GM12878 (cell line): ENCODE measurements around the gene FUBP3. TPM values are rescaled to one million over a fixed set of nuclear protein-coding genes. Genes with fewer than 3 reads are reported as not detected.

Source experiments
- ATAC-seq: fragments of 200-7000 bp; cut with Tn5 transposase; 3 replicates; pipeline ENCODE4 v1.9.1; 2020; ENCODE audit warnings: mild to moderate bottlenecking, moderate library complexity
- BruUV-seq: library from RNA; stranded (reverse); fragments of 400-500 nt; replicated peaks from 2 replicates; lab custom pipeline; 2021; lab: Mats Ljungman, UMichigan
- CTCF ChIA-PET: fragments of 300-600 bp; sonication (Branson Sonifier 250); formaldehyde crosslinking; extraction: SDS; loops from one replicate; lab custom pipeline; 2021; ENCODE audit warnings: inconsistent platforms; lab: Yijun Ruan, JAX
- POLR2A ChIA-PET: fragments of 350-600 bp; formaldehyde crosslinking; extraction: SDS; loops from one replicate; lab custom pipeline; 2021; ENCODE audit warnings: inconsistent platforms; lab: Charles Lee
- RAD21 ChIA-PET: fragments of 300-600 bp; sonication (Branson Sonifier 250); formaldehyde crosslinking; loops from one replicate; lab custom pipeline; 2023; ENCODE audit warnings: antibody characterized with exemption; ENCODE audit not compliant: unreplicated experiment; lab: Charles Lee
- SMC1A ChIA-PET: fragments of 300-600 bp; sonication (Branson Sonifier 250); formaldehyde crosslinking; loops from one replicate; lab custom pipeline; 2023; ENCODE audit not compliant: unreplicated experiment, uncharacterized antibody; lab: Charles Lee
- DNase-seq: peaks from one replicate; pipeline ENCODE4 v3.0.0-alpha.2; 2011; ENCODE audit warnings: low read depth, low spot score
- FAIRE-seq: peaks from 3 replicates; lab custom pipeline; 2011; peaks lifted over from hg19 to GRCh38; lab: Jason Lieb, UNC
- H2AFZ ChIP-seq: 2 replicates; pipeline ENCODE4 v1.6.0; 2011; ENCODE audit warnings: low read depth, low read length, control low read depth; ENCODE audit not compliant: control insufficient read depth
- H3K27ac ChIP-seq: 2 replicates; pipeline ENCODE4 v1.5.1; 2011; ENCODE audit warnings: control low read depth; ENCODE audit not compliant: control insufficient read depth, insufficient read depth
- H3K27me3 ChIP-seq, 2 experiments: replicated peaks in 1 of 2; 2 replicates each; pipeline versions ENCODE4 v1.6.0 to v1.6.1; 2011; ENCODE audit warnings: low read length in 1 of 2; ENCODE audit not compliant: control insufficient read depth in 2 of 2, insufficient read depth in 2 of 2
- H3K36me3 ChIP-seq, 2 experiments: 2 replicates each; pipeline ENCODE4 v1.5.1; 2011; ENCODE audit warnings: low read length in 1 of 2; ENCODE audit not compliant: control insufficient read depth in 2 of 2, insufficient read depth in 2 of 2
- H3K4me1 ChIP-seq: 2 replicates; pipeline ENCODE4 v1.6.1; 2011; ENCODE audit warnings: mild to moderate bottlenecking, low read length, moderate library complexity, mixed read lengths; ENCODE audit not compliant: control insufficient read depth, insufficient read depth
- H3K4me2 ChIP-seq: 2 replicates; pipeline ENCODE4 v1.6.0; 2011; ENCODE audit warnings: control low read depth; ENCODE audit not compliant: control insufficient read depth, insufficient read depth
- H3K4me3 ChIP-seq: fragments of 200-600 bp; sonication (generic); 2 replicates; pipeline ENCODE4 v1.5.1; 2016
- H3K79me2 ChIP-seq: 2 replicates; pipeline ENCODE4 v1.6.0; 2011; ENCODE audit warnings: low read length; ENCODE audit not compliant: control insufficient read depth, insufficient read depth
- H3K9ac ChIP-seq: 2 replicates; pipeline ENCODE4 v1.8.0; 2011; ENCODE audit warnings: low read length, control low read depth, mixed read lengths; ENCODE audit not compliant: control insufficient read depth, insufficient read depth
- H3K9me3 ChIP-seq: replicated peaks from 3 replicates; pipeline ENCODE4 v1.5.1; 2011; ENCODE audit warnings: mild to moderate bottlenecking, low read length; ENCODE audit not compliant: control insufficient read depth, insufficient read depth
- H4K20me1 ChIP-seq: 2 replicates; pipeline ENCODE4 v1.6.0; 2011; ENCODE audit not compliant: control insufficient read depth, insufficient read depth
- CBX5 ChIP-seq: sonication (generic); IDR thresholded peaks from 2 replicates; pipeline ENCODE4 v1.6.1; 2016; ENCODE audit warnings: low read depth, moderate library complexity, mild to moderate bottlenecking, inconsistent platforms
- CEBPB ChIP-seq, 2 experiments: fragments of 150-350 bp in 1 of 2; IDR thresholded peaks; 2 replicates each; pipeline ENCODE4 v1.6.1; 2012 to 2014; ENCODE audit warnings: low read depth in 2 of 2, low read length in 2 of 2, borderline replicate concordance in 1 of 2, inconsistent platforms in 1 of 2
- CREM ChIP-seq: IDR thresholded peaks from 2 replicates; pipeline ENCODE4 v1.6.1; 2014; ENCODE audit warnings: antibody characterized with exemption, low read depth
- EGR1 ChIP-seq, 2 experiments: IDR thresholded peaks; 1 replicate in 1 of 2; 2 replicates in 1 of 2; pipeline ENCODE4 v1.6.1; 2011 to 2012; ENCODE audit warnings: low read depth in 2 of 2, low read length in 2 of 2, borderline replicate concordance in 1 of 2, mild to moderate bottlenecking in 1 of 2, moderate library complexity in 1 of 2
- HCFC1 ChIP-seq: fragments of 150-350 bp; IDR thresholded peaks from 2 replicates; pipeline ENCODE4 v1.6.1; 2014; ENCODE audit warnings: low read length
- HDAC2 ChIP-seq: fragments of 200-600 bp; sonication (generic); IDR thresholded peaks from 2 replicates; pipeline ENCODE4 v1.6.1; 2017
- IKZF1 ChIP-seq: fragments of 450-650 bp; conservative IDR thresholded peaks from 2 replicates; pipeline ENCODE4 v1.6.1; 2017; ENCODE audit warnings: antibody characterized with exemption, mild to moderate bottlenecking
- MTA2 ChIP-seq: fragments of 450-650 bp; IDR thresholded peaks from 2 replicates; pipeline ENCODE4 v1.6.1; 2016; ENCODE audit warnings: low read depth, mild to moderate bottlenecking, moderate library complexity
- NBN ChIP-seq: fragments of 450-650 bp; IDR thresholded peaks from 2 replicates; pipeline ENCODE4 v1.6.1; 2016
- NRF1 ChIP-seq: conservative IDR thresholded peaks from 2 replicates; pipeline ENCODE4 v1.6.1; 2011; ENCODE audit warnings: mild to moderate bottlenecking, low read depth, low read length, improper control_type of control experiment
- RUNX3 ChIP-seq: IDR thresholded peaks from 2 replicates; pipeline ENCODE4 v1.6.1; 2012; ENCODE audit warnings: low read length, inconsistent platforms
- SREBF1 ChIP-seq: IDR thresholded peaks from 2 replicates; pipeline ENCODE4 v1.6.1; 2012; ENCODE audit warnings: mild to moderate bottlenecking, low read length
- TARDBP ChIP-seq: IDR thresholded peaks from 2 replicates; pipeline ENCODE4 v1.6.1; 2016; ENCODE audit warnings: borderline replicate concordance
- WRNIP1 ChIP-seq: IDR thresholded peaks from 2 replicates; pipeline ENCODE4 v1.6.1; 2011; ENCODE audit warnings: low read depth, low read length, improper control_type of control experiment, borderline replicate concordance
- ZNF24 ChIP-seq: fragments of 450-650 bp; IDR thresholded peaks from 2 replicates; pipeline ENCODE4 v1.6.1; 2017; ENCODE audit warnings: antibody characterized with exemption, mild to moderate bottlenecking
- WGBS: methylation state at CpG from one replicate; pipeline ENCODE4 v1.1.6; 2016; ENCODE audit warnings: low lambda C conversion rate; ENCODE audit not compliant: insufficient replicate concordance, insufficient coverage; ENCODE audit errors: missing lambda C conversion rate; 5-methylcytosine and 5-hydroxymethylcytosine counted together
- in situ Hi-C: fragments of 300-500 bp; cut with MboI; formaldehyde crosslinking; loops from 9 replicates; pipeline ENCODE4 v1.14.3; 2018; ENCODE audit warnings: mixed read lengths
- intact Hi-C: fragments of 100-400 bp; cut with micrococcal nuclease; formaldehyde crosslinking; loops from one replicate; pipeline ENCODE4 v1.14.2; 2022; ENCODE audit not compliant: unreplicated experiment
- polyA plus RNA-seq, 11 experiments: library from polyadenylated mRNA; depleted of rRNA in 4 of 11; unstranded in 6 of 11; stranded (reverse) in 5 of 11; fragments of >200 nt; fragmentation: Nextera tagmentation in 4 of 11; fragmentation: Illumina TruSeq in 1 of 11; extraction: Ambion mirVana in 4 of 11; extraction: Trizol in 1 of 11; gene quantifications; 1 replicate in 1 of 11; 2 replicates in 10 of 11; pipeline versions ENCODE4 v1.2.1 to v1.2.3, GENCODE V29; 2011 to 2016; ENCODE audit warnings: inconsistent platforms in 2 of 11, missing spikeins in 2 of 11, low read depth in 1 of 11
- total RNA-seq, 4 experiments: library from RNA; depleted of rRNA in 3 of 4; stranded (reverse); fragments of >200 nt in 3 of 4; fragmentation: Illumina TruSeq in 1 of 4; extraction: Trizol in 1 of 4; gene quantifications; 2 replicates each; pipeline versions ENCODE4 v1.2.1 to v1.2.3, GENCODE V29; 2013 to 2021

FUBP3 gene
- total and polyA plus RNA-seq, 10 of the 15 experiments (the other 5 are each of a cell fraction or from before 2014, with no cell fraction given) = 2.4 to 49.4 (median 37.2) TPM

DNA sequence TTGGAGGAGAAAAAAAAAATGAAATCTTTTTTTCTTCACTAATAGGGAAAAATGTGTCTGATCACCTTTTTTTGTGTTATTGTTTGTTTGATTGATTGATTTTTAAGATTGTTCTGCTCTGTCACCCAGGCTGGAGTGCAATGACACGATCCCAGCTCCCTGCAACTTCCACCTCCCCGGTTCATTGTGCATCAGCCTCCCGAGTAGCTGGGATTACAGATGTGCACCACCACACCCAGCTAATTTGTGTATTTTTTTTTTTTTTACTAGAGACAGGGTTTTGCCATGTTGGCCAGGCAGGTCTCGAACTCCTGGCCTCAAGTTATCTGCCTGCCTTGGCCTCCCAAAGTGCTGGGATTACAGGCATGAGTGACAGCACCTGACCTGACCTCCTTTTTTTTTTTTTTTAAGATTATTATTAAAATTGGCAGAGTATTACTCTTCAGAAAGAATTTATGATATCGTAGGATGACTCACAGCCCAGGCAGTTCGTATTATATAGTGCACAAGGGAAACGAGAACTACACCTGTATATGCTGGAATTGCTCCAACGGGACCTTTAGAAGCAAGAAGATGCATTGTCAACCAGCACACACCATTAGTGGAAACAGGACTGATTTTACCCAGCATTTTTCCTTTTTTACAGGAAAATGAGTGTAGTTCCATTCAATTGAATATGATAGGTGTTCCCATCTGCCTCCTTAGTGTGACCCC is 27.7 kb downstream of the FUBP3 start:
- in situ Hi-C loops = no loop called here
- DNase-seq (no peak), FAIRE-seq (no peak), ATAC-seq (no peak)
- Histone ChIP-seq H3K9me3 (no peaks in the 10 kb centered on the region), H4K20me1 (peaks cover 5% of the 10 kb centered on the region), H3K4me2 (no peak overlapping the region), H3K79me2 (no peaks in the 10 kb centered on the region), H2AFZ (no peak overlapping the region), H3K27ac (no peak overlapping the region), H3K36me3 (peaks cover 3 to 23% of the 10 kb centered on the region in 2 experiments), H3K27me3 (no peaks in the 10 kb centered on the region), H3K9ac (no peak overlapping the region), H3K4me1 (no peaks in the 10 kb centered on the region), H3K4me3 (no peak overlapping the region)
- ChIA-PET SMC1A (no interaction called here), RAD21 (no interaction called here), CTCF (no interaction called here), POLR2A (interaction anchor here (1.1 kb wide), 1 partner anchor 14 kb away, joined by 3 read pairs; no protein-coding TSS in a partner anchor)
- intact Hi-C loops = no loop called here
- TF ChIP-seq CBX5 (no peak), NBN (no peak), MTA2 (no peak), ZNF24 (no peak), NRF1 (no peak), CEBPB (IDR thresholded peaks at IDR 0.05; ENCODE audit: borderline replicate concordance in 1 of 2, low read depth in 2 of 2, low read length in 2 of 2) (no peak)
- BruUV-seq = no TSS peak
- 98% methylated on average over 8 of the region's 8 CpGs for WGBS

DNA sequence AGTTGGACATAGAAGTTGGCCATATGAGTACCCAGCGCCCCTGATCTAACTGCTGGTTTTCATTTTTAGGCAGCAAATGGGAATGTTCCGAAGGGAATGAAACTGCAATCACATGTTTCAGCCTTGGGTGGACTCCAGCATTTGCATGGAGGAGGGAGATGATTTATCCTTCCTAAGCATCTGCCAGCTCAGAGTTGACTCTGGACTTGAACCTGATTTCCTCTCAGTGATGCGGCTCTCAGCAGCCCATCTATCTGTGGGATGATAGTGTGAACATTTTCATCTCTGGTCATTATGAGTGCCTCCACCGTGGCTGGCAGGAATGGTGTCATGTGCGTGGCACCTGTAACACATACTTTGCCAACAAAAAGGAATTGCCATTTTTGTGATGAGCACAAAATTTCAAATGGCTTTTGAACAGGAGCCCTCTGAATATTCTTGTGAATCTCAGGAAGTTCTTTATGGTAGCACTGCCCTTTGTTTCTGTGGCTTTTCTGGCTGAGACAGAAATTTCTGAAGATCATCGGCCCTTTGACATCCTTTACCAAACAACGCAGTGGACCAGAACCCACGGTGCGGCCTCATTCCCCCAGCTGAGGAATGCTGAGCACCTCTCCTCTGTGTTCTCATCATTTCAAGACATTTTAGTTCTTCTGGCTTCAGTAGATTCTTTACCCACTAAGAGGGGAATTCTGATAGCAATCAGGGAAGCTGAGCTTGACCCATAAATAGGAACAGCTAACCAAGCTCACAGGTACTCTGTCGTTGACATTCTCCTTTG is 28.5 kb downstream of the FUBP3 start:
- ChIA-PET RAD21 (no interaction called here), POLR2A (no interaction called here), SMC1A (no interaction called here), CTCF (no interaction called here)
- intact Hi-C loops = no loop called here
- ATAC-seq (no peak), DNase-seq (no peak), FAIRE-seq (no peak)
- H3K27ac ChIP-seq = no peak overlapping the region
- H3K4me3 ChIP-seq = no peak overlapping the region
- H3K9ac ChIP-seq = no peak overlapping the region
- H3K27me3 ChIP-seq = no peaks in the 10 kb centered on the region
- no peaks in the 10 kb centered on the region; the same call in 1 of the 2 replicates for H4K20me1 ChIP-seq
- no TSS peak for BruUV-seq
- no peaks in the 10 kb centered on the region for H3K4me1 ChIP-seq
- WGBS = 84% methylated on average over 10 of the region's 10 CpGs
- in situ Hi-C loops = no loop called here
- no peak overlapping the region for H2AFZ ChIP-seq
- no peaks in the 10 kb centered on the region for H3K79me2 ChIP-seq
- peaks cover 2 to 16% of the 10 kb centered on the region in 2 experiments for H3K36me3 ChIP-seq
- no peak overlapping the region for H3K4me2 ChIP-seq
- no peaks in the 10 kb centered on the region for H3K9me3 ChIP-seq
- TF ChIP-seq WRNIP1 (no peak), SREBF1 (no peak), RUNX3 (no peak), HDAC2 (no peak), TARDBP (no peak), EGR1 (IDR thresholded peaks at IDR 0.05; ENCODE audit: borderline replicate concordance in 1 of 2, low read depth in 2 of 2, low read length in 2 of 2) (no peak), IKZF1 (no peak), HCFC1 (no peak), CREM (no peak)
